ENCODE data around the gene GRID1. TPM values are rescaled to one million over a fixed set of nuclear protein-coding genes. Genes with fewer than 3 reads are reported as not detected.

Gene GRID1
- total and polyA plus RNA-seq, 9 of the 15 experiments (the other 6 are each of a cell fraction or from before 2014, with no cell fraction given) = 0.01 to 7.2 (median 1.2) TPM

DNA sequence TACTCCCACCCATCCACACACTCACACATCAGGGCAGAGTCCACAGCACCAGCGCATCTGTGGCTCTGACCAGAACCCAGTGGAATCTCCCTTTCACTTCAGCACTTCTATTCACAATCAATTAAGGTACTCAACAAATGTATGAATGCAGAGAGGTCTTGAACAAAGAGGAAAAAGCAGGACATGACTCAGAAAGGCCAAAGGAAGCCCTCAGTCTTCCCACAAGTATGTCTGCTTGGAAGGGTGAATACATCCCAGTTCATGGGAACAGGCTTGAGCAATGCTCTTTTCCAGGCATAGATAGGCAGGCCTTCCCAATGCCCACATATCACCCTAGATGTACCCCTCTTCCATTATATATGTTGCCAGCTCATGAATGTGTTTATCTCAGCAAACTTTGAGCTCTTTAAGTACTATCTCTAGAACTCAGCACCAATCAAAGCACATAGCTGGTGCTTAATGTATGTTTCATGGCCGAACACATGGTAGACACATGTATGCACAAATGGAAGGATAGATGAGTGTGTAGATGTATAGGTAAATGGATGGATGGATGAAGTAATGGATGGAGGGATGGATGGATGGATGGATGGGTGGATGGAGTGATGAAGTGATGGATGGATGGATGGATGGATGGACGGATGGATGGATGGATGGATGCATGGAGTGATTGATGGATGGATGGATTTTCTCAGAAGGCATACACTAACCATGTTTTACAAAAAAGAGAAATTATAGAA lies 507.6 kb downstream of the GRID1 start:
- ATAC-seq (no peak), DNase-seq (ENCODE audit: extremely low read depth in 1 of 4, low spot score in 3 of 4) (no peak), FAIRE-seq (no peak)
- H3K4me3 ChIP-seq = no peak overlapping the region
- intact Hi-C loops (cut with micrococcal nuclease) = no loop called here
- no TSS peak for BruUV-seq (replicated peaks)
- whole genome bisulfite sequencing (ENCODE audit: insufficient coverage, low coverage, missing lambda C conversion rate) = 2% methylated on average over 3 of the region's 3 CpGs
- TF ChIP-seq CTCFL (IDR thresholded peaks at IDR 0.05; ENCODE audit: borderline replicate concordance, insufficient read depth, low read depth, low read length, poor library complexity, severe bottlenecking) (no peak), ZNF75A (CRISPR knock-in tag; IDR thresholded peaks at IDR 0.05) (no peak), CBFA2T2 (conservative IDR thresholded peaks at IDR 0.05) (no peak), KDM5B (IDR thresholded peaks at IDR 0.05; ENCODE audit: insufficient replicate concordance, low read depth, low read length) (no peak), STAT6 (CRISPR knock-in tag; IDR thresholded peaks at IDR 0.05) (no peak), ZNF277 (CRISPR knock-in tag; IDR thresholded peaks at IDR 0.05; ENCODE audit: borderline replicate concordance) (no peak), ATF7 (IDR thresholded peaks at IDR 0.05) (no peak), ZNF311 (CRISPR knock-in tag; IDR thresholded peaks at IDR 0.05) (no peak)
- H3K27ac ChIP-seq (ENCODE audit: extremely low read depth, low read depth, low read length) = no peak overlapping the region
- ChIA-PET CTCF (ENCODE audit: low intra/inter-chr PET ratio) (no interaction called here), POLR2A (no interaction called here)
- no peak overlapping the region for H2AFZ ChIP-seq (ENCODE audit: low read depth, low read length)
- no peaks in the 10 kb centered on the region for H3K79me2 ChIP-seq (ENCODE audit: control insufficient read depth, insufficient read depth, low read length)
- no peaks in the 10 kb centered on the region; a peak in 1 of 5 replicates for H3K4me1 ChIP-seq (replicated peaks in 1 of 2; ENCODE audit: control insufficient read depth in 2 of 2, insufficient read depth in 2 of 2, low read length in 2 of 2)
- H3K9ac ChIP-seq (ENCODE audit: insufficient read depth in 1 of 2, low read depth in 2 of 2, low read length in 2 of 2) = no peak overlapping the region
- no peak overlapping the region for H3K4me2 ChIP-seq (ENCODE audit: insufficient read depth, low read length)
- H3K36me3 ChIP-seq (ENCODE audit: control insufficient read depth, insufficient read depth, low read length) = no peaks in the 10 kb centered on the region
- no peaks in the 10 kb centered on the region for H3K9me1 ChIP-seq (ENCODE audit: control insufficient read depth, insufficient read depth, low read length)
- H4K20me1 ChIP-seq (replicated peaks; ENCODE audit: control insufficient read depth, insufficient read depth, low read length) = peaks cover 3% of the 10 kb centered on the region; the same call in 1 of the 2 replicates
- no peaks in the 10 kb centered on the region for H3K9me3 ChIP-seq (replicated peaks; ENCODE audit: control insufficient read depth, insufficient read depth, low read depth, low read length)
- in situ Hi-C loops (cut with MboI) = no loop called here
- 0 out of 5 replicates have a peak, but pooled peaks cover 0 to 5% of the 10 kb centered on the region in 2 experiments for H3K27me3 ChIP-seq (ENCODE audit: control insufficient read depth in 2 of 2, insufficient read depth in 2 of 2, low read length in 2 of 2)
